GM23248 (cell line): ENCODE measurements around the gene EPB41L4B.

Experiments used
- EZH2 ChIP-seq: fragments of 200-600 bp; sonication (generic); IDR thresholded peaks from 2 replicates; pipeline ENCODE4 v1.6.1; 2018; ENCODE audit warnings: antibody characterized with exemption, mild to moderate bottlenecking; ENCODE audit not compliant: insufficient read depth, poor library complexity, severe bottlenecking
- EZH2phosphoT487 ChIP-seq: fragments of 200-600 bp; sonication (generic); IDR thresholded peaks from 2 replicates; pipeline ENCODE4 v1.6.1; 2018; ENCODE audit warnings: antibody characterized with exemption, moderate library complexity, mild to moderate bottlenecking, low read depth; ENCODE audit not compliant: insufficient read depth

DNA sequence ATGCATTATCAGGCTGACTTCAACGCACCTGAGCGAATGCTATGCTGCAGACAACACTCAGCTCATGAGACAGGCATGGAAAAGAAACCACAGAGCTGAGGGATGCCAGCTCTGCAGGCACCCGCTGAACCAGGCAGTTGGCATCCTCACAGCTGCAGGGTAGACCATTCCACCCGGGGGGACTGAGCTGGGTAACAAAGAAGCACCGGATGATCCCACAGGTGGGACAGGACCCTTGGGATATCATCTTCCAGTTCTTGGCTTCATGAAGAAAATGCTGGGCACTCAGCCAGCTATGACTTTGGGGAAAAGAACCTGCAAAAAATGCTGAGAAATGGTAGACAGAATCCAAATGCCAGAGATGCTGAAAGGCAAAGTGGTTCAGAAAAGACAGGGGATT lies 9.6 kb downstream of the EPB41L4B start:
- TF ChIP-seq EZH2, result no peak
- TF ChIP-seq EZH2phosphoT487, result no peak
